GM19328 (cell line): Measurements from ENCODE around the gene TMEM131L.

ENCODE experiments used
- ATAC-seq: cut with Tn5 transposase; IDR thresholded peaks from one replicate; pipeline ENCODE4 v1.9.1; 2021; ENCODE audit warnings: mild to moderate bottlenecking, moderate library complexity; ENCODE audit not compliant: unreplicated experiment

Gene TMEM131L

GRCh38 chr4:153684182-153684970 lies 218.2 kb downstream of the TMEM131L start, which contains the start of gene TLR2:
Gene TLR2 (plus strand): TSS chr4:153684280. CDS start chr4:153702908, 18,628 bp downstream.
- peak; percentile 75 for ATAC-seq

GRCh38 chr4:153684971-153685371 lies 218.8 kb downstream of the TMEM131L start:
- peak; percentile 16 for ATAC-seq
